Uterus (tissue), 4 donors: ENCODE measurements around the gene MINPP1. TPM values are rescaled to one million over a fixed set of nuclear protein-coding genes. Genes with fewer than 3 reads are reported as not detected.

ENCODE experiments used
- DNase-seq, 2 donors: peaks; one replicate each; pipeline ENCODE4 v3.0.0-alpha.2; 2019 to 2020
- H3K27ac ChIP-seq, 2 donors: fragments of 200-600 bp; sonication (generic); 1 replicate in 1 of 2; 2 replicates in 1 of 2; pipeline ENCODE4 v1.5.1; 2016 to 2018
- H3K27me3 ChIP-seq, 2 donors: fragments of 200-600 bp; sonication (generic); one replicate each; pipeline ENCODE4 v1.5.1; 2018 to 2019; ENCODE audit warnings: control low read depth in 1 of 2
- H3K36me3 ChIP-seq, 2 donors: fragments of 200-600 bp; sonication (generic); one replicate each; pipeline ENCODE4 v1.5.1; 2019; ENCODE audit warnings: control low read depth in 1 of 2
- H3K4me1 ChIP-seq, 2 donors: fragments of 200-600 bp; sonication (generic); one replicate each; pipeline ENCODE4 v1.5.1; 2018 to 2019; ENCODE audit warnings: control low read depth in 1 of 2
- H3K4me3 ChIP-seq, 2 donors: fragments of 200-600 bp; sonication (generic); 1 replicate in 1 of 2; 2 replicates in 1 of 2; pipeline ENCODE4 v1.5.1; 2018 to 2019; ENCODE audit warnings: mild to moderate bottlenecking in 1 of 2
- H3K9me3 ChIP-seq, 2 donors: fragments of 200-600 bp; sonication (generic); one replicate each; pipeline ENCODE4 v1.5.1; 2019; ENCODE audit warnings: control low read depth in 1 of 2
- CTCF ChIP-seq, 4 experiments: fragments of 200-600 bp in 2 of 4; fragments of 450-650 bp in 2 of 4; sonication (generic) in 2 of 4; IDR thresholded peaks; one replicate each; pipeline ENCODE4 v1.5.1; 2016 to 2019; ENCODE audit warnings: antibody characterized with exemption in 4 of 4, mild to moderate bottlenecking in 2 of 4, moderate library complexity in 1 of 4
- POLR2A ChIP-seq, 2 donors: fragments of 450-650 bp; IDR thresholded peaks; one replicate each; pipeline ENCODE4 v1.6.1; 2016; ENCODE audit warnings: antibody characterized with exemption in 2 of 2, mild to moderate bottlenecking in 1 of 2, moderate library complexity in 1 of 2
- intact Hi-C: fragments of 100-400 bp; cut with DNase I; formaldehyde crosslinking; loops from one replicate; pipeline ENCODE4 v1.15.1; 2023; ENCODE audit warnings: low total_unique reads
- total RNA-seq, 4 donors: library from RNA; depleted of rRNA in 3 of 4; stranded (reverse); fragments of >200 nt in 3 of 4; gene quantifications; one replicate each; pipeline versions ENCODE4 v1.1.0 to v1.2.4, GENCODE V29; 2014 to 2023
- donor health status: DM: yes; HTN: yes; CAD: no.

MINPP1 gene
- total RNA-seq, 4 donors from 2014 or later, result 3.1 to 34.4 (median 19.3) TPM

- DNase-seq, result no peak
- H3K4me3 ChIP-seq, result no peak overlapping the region
- peak overlapping the region; percentile 18 to 36 for H3K27ac ChIP-seq
- H3K27me3 ChIP-seq, result no peaks in the 10 kb centered on the region
- peaks cover 0 to 4% of the 10 kb centered on the region in 2 donors for H3K9me3 ChIP-seq
- intact Hi-C loops, result no loop called here
- no peak for TF ChIP-seq CTCF (IDR thresholded peaks at IDR 0.05)
- no peak for TF ChIP-seq POLR2A (IDR thresholded peaks at IDR 0.05)
- no peaks in the 10 kb centered on the region for H3K4me1 ChIP-seq
- H3K36me3 ChIP-seq, result no peaks in the 10 kb centered on the region
These were observed 41.1 kb downstream of the MINPP1 start for GRCh38 chr10:87545783-87546182.

- H3K27me3 ChIP-seq, result no peaks in the 10 kb centered on the region
- H3K27ac ChIP-seq, result peak overlapping the region; percentile 18 to 36
- H3K4me1 ChIP-seq, result no peaks in the 10 kb centered on the region
- intact Hi-C loops, result no loop called here
- H3K36me3 ChIP-seq, result no peaks in the 10 kb centered on the region
- TF ChIP-seq CTCF (IDR thresholded peaks at IDR 0.05) (no peak), POLR2A (IDR thresholded peaks at IDR 0.05) (no peak)
- no peak overlapping the region for H3K4me3 ChIP-seq
- DNase-seq, result no peak
- H3K9me3 ChIP-seq, result peaks cover 0 to 4% of the 10 kb centered on the region in 2 donors
These were observed 41.5 kb downstream of the MINPP1 start for GRCh38 chr10:87546210-87546609.

DNA sequence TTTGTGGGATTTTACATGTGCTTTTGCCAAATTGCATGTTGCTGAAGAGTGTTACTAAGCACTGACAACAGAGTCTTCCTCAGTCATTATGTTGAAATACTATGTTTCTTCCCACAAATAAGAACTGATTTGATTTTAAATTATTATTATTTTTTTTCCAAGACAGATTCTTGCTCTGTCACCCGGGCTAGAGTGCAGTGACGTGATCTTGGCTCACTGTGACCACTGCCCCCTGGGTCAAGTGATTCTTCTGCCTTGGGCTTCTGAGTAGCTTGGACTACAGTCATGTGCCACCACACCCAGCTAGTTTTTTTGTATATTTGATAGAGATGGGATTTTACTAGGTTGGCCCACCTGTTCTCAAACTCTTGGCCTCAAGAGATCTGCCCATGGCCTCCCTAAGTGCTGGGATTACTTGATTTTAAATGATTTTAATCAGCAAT, 42.3 kb downstream of the MINPP1 start:
- Histone ChIP-seq H3K4me1 (no peaks in the 10 kb centered on the region), H3K9me3 (peaks cover 0 to 4% of the 10 kb centered on the region in 2 donors), H3K27ac (peak overlapping the region; percentile 18 to 53), H3K27me3 (no peaks in the 10 kb centered on the region), H3K4me3 (no peak overlapping the region), H3K36me3 (no peaks in the 10 kb centered on the region)
- DNase-seq, result peak; percentile 34 to 40
- intact Hi-C loops, result no loop called here
- no peak for TF ChIP-seq CTCF (IDR thresholded peaks at IDR 0.05)
- no peak for TF ChIP-seq POLR2A (IDR thresholded peaks at IDR 0.05)

DNA sequence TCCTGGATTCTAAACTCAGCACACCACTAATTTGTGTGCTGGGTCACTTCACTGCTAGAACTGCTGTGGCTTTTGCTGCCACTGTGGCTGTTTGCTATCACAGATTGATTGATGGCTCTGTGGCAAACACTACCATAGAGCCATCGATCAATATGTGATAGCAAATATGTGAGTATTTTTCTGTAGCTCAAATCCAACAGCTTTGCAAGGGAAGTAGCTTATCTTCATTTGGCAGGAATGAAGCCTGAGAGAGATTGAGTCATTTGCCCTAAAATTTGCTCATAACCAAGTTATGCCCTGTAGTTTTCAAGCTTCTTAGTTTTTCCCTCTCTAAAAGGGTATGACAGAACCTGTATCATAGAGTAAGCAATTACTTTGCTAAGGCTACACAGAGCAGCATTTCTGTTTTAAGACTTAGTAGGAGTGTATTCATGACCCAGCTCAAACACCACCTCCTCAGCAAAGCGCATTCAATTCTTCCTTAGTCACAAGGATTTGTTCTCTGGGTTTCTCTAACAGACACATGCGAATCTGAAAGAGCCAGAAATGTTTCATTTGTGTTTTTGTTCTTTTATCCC, 43.1 kb downstream of the MINPP1 start:
- TF ChIP-seq CTCF (IDR thresholded peaks at IDR 0.05), result no peak
- no peak for TF ChIP-seq POLR2A (IDR thresholded peaks at IDR 0.05)
- DNase-seq, result no peak
- H3K27ac ChIP-seq, result peak overlapping the region; percentile 26 to 53

DNA sequence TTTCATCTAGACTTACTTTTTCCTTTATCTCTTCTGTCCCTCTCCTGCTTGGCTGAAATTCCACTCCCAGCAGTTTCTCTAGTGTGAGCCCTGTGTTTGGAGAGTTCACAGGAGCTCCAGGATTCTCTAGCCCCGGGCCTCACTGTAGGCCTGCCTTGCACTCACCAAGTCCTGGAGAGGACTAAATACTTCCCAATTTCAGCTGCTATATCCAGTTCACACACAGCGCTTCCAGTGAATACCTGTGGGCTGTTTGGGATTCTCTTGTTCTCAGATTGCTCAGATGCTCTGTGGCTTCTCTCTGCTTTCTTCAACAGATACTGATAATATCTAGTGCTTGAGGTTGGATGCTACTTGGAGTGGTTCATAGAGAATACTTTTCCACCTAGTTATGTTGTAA, 46.0 kb downstream of the MINPP1 start:
- H3K27me3 ChIP-seq, result no peaks in the 10 kb centered on the region
- DNase-seq, result no peak
- intact Hi-C loops, result no loop called here
- no peaks in the 10 kb centered on the region for H3K9me3 ChIP-seq
- H3K36me3 ChIP-seq, result no peaks in the 10 kb centered on the region
- H3K4me1 ChIP-seq, result no peaks in the 10 kb centered on the region
- no peak overlapping the region for H3K4me3 ChIP-seq
- TF ChIP-seq POLR2A (IDR thresholded peaks at IDR 0.05) (no peak), CTCF (IDR thresholded peaks at IDR 0.05) (no peak)
- H3K27ac ChIP-seq, result no peak overlapping the region

More for the DNA sequence above, 43.1 kb downstream of the MINPP1 start:
- Histone ChIP-seq H3K36me3 (no peaks in the 10 kb centered on the region), H3K4me1 (no peaks in the 10 kb centered on the region), H3K27me3 (no peaks in the 10 kb centered on the region), H3K9me3 (peaks cover 0 to 4% of the 10 kb centered on the region in 2 donors), H3K4me3 (no peak overlapping the region)
- intact Hi-C loops, result no loop called here
